Pancreas (tissue), 10 donors: Measurements from ENCODE around the gene KRT7. TPM values are rescaled to one million over a fixed set of nuclear protein-coding genes. Genes with fewer than 3 reads are reported as not detected.

ENCODE experiments used
- ATAC-seq, 4 donors: fragments of 200-7000 bp; cut with Tn5 transposase; one replicate each; pipeline versions ENCODE4 v1.8.0 to v1.9.1; 2020; ENCODE audit warnings: mild to moderate bottlenecking in 4 of 4, moderate library complexity in 4 of 4
- DNase-seq, 6 donors: peaks; one replicate each; pipeline ENCODE4 v3.0.0-alpha.2; 2020
- FAIRE-seq: peaks from 2 replicates; lab custom pipeline; 2012; peaks lifted over from hg19 to GRCh38; lab: Jason Lieb, UNC
- H3K27ac ChIP-seq, 4 donors: fragments of 200-600 bp; sonication (generic); 1 replicate in 3 of 4; 2 replicates in 1 of 4; pipeline versions ENCODE4 v1.5.0 to v1.8.0; 2020
- H3K27me3 ChIP-seq, 4 donors: fragments of 200-600 bp; one replicate each; pipeline ENCODE4 v1.8.0; 2021
- H3K36me3 ChIP-seq, 3 donors: fragments of 200-600 bp; sonication (generic) in 1 of 3; one replicate each; pipeline versions ENCODE4 v1.5.0 to v1.8.0; 2020 to 2021
- H3K4me1 ChIP-seq, 3 donors: fragments of 200-600 bp; one replicate each; pipeline ENCODE4 v1.8.0; 2021
- H3K4me3 ChIP-seq, 4 donors: fragments of 200-600 bp; sonication (generic) in 2 of 4; one replicate each; pipeline versions ENCODE4 v1.5.0 to v1.8.0; 2020 to 2021
- H3K9me3 ChIP-seq, 4 donors: fragments of 200-600 bp; one replicate each; pipeline ENCODE4 v1.8.0; 2021
- CTCF ChIP-seq, 4 donors: fragments of 200-600 bp; sonication (generic) in 3 of 4; IDR thresholded peaks; one replicate each; pipeline versions ENCODE4 v1.5.0 to v1.8.0; 2021; ENCODE audit warnings: antibody characterized with exemption in 4 of 4
- WGBS, 2 donors: extraction: QIAGEN DNeasy Blood & Tissue Kit; methylation state at CpG; one replicate each; pipeline ENCODE4 v1.1.7; 2013; 5-methylcytosine and 5-hydroxymethylcytosine counted together
- intact Hi-C, 3 donors: fragments of 100-400 bp; cut with DNase I; formaldehyde crosslinking; loops; one replicate each; pipeline versions ENCODE4 v1.11.1 to v1.14.2; 2022
- polyA plus RNA-seq, 2 donors: library from polyadenylated mRNA; stranded (reverse); fragments of 200-250 nt; gene quantifications; one replicate each; pipeline ENCODE4 v1.2.3, GENCODE V29; 2013
- total RNA-seq, 6 donors: library from RNA; stranded (reverse); fragmentation: NEBNext Ultra II Directional in 4 of 6; extraction: Animal tissue kit (Norgen Biotek cat#: 25700) in 4 of 6; gene quantifications; one replicate each; pipeline versions ENCODE4 v1.2.1 to v1.2.4, GENCODE V29; 2021 to 2023
- donor health status: healthy with polysubstance abuse.
- donor health status: DM: no; HTN: no; CAD: no; lungs with moderate emphysema.
- donor health status: DM: no; HTN: no; CAD: no.
- donor health status: control.
- donor health status: control.
- donor health status: Bipolar disorder and iron deficiency.
- donor health status: DM: yes; HTN: yes; CAD: no.
- donor health status: DM: no; HTN: no; CAD: no.
- donor health status: DM: no; HTN: no; CAD: no.
- donor health status: DM: yes; HTN: yes; CAD: no.

Gene KRT7
- total and polyA plus RNA-seq, 8 donors: 57.5 to 336 (median 116) TPM

GRCh38 chr12:52231305-52232202 lies 1.5 kb upstream of the KRT7 start:
- no peak for TF ChIP-seq CTCF (IDR thresholded peaks at IDR 0.05)
- 54 to 64% methylated on average over 16 of the region's 16 CpGs for WGBS, 2 donors
- Histone ChIP-seq H3K27ac (peak overlapping the region in 3 of 4 donors; percentile 30 to 78 (median 44)), H3K27me3 (no peaks in the 10 kb centered on the region), H3K4me1 (peaks cover 12 to 38% (median 33%) of the 10 kb centered on the region in 3 donors), H3K9me3 (no peaks in the 10 kb centered on the region), H3K36me3 (no peaks in the 10 kb centered on the region), H3K4me3 (no peak overlapping the region)
- intact Hi-C loops: no loop called here
- DNase-seq: peak in 2 of 6 donors; percentile 44
- ATAC-seq: peak in 1 of 4 donors; percentile 4
- FAIRE-seq: no peak

GRCh38 chr12:52232203-52232673 lies 805 bp upstream of the KRT7 start:
- peaks cover 16 to 44% (median 36%) of the 10 kb centered on the region in 3 donors for H3K4me1 ChIP-seq
- FAIRE-seq (no peak), DNase-seq (peak in 2 of 6 donors; percentile 32 to 39), ATAC-seq (no peak)
- no peak for TF ChIP-seq CTCF (IDR thresholded peaks at IDR 0.05)
- intact Hi-C loops: no loop called here
- peak overlapping the region in 1 of 4 donors; percentile 23 for H3K4me3 ChIP-seq
- no peaks in the 10 kb centered on the region for H3K27me3 ChIP-seq
- peak overlapping the region in 1 of 4 donors; percentile 78 for H3K27ac ChIP-seq
- H3K36me3 ChIP-seq: no peaks in the 10 kb centered on the region
- H3K9me3 ChIP-seq: no peaks in the 10 kb centered on the region
- WGBS, 2 donors: 77 to 82% methylated on average over 12 of the region's 12 CpGs

GRCh38 chr12:52233462-52234207 lies 592 bp downstream of the KRT7 start:
- 57 to 67% methylated on average over 37 to 40 of the region's 40 CpGs for WGBS, 2 donors
- intact Hi-C loops: no loop called here
- Histone ChIP-seq H3K27me3 (no peaks in the 10 kb centered on the region), H3K27ac (peak overlapping the region in 2 of 4 donors; percentile 69 to 78), H3K4me1 (peaks cover 16 to 44% (median 36%) of the 10 kb centered on the region in 3 donors), H3K9me3 (no peaks in the 10 kb centered on the region), H3K36me3 (no peaks in the 10 kb centered on the region), H3K4me3 (peak overlapping the region in 2 of 4 donors; percentile 23 to 39)
- no peak for FAIRE-seq
- peak in 2 of 6 donors; percentile 29 to 58 for DNase-seq
- TF ChIP-seq CTCF (IDR thresholded peaks at IDR 0.05): no peak
- no peak for ATAC-seq

- ATAC-seq (no peak), FAIRE-seq (no peak), DNase-seq (peak in 1 of 6 donors; percentile 42)
- intact Hi-C loops: no loop called here
- 90 to 96% methylated on average over 10 of the region's 10 CpGs for WGBS, 2 donors
- Histone ChIP-seq H3K9me3 (no peaks in the 10 kb centered on the region), H3K27me3 (no peaks in the 10 kb centered on the region), H3K4me1 (peaks cover 16 to 44% (median 36%) of the 10 kb centered on the region in 3 donors), H3K27ac (peak overlapping the region in 2 of 4 donors; percentile 69 to 78), H3K36me3 (no peaks in the 10 kb centered on the region), H3K4me3 (peak overlapping the region in 2 of 4 donors; percentile 23 to 39)
- no peak for TF ChIP-seq CTCF (IDR thresholded peaks at IDR 0.05)
Observed at GRCh38 chr12:52234223-52234810, 1.3 kb downstream of the KRT7 start.
